ENCODE results near the gene MORN1.
"Not testable (repeated sequence)": the region's sequence is repeated elsewhere in the genome, so short reads cannot be mapped to it uniquely, and the experiment has no call there.

MORN1 gene

DNA sequence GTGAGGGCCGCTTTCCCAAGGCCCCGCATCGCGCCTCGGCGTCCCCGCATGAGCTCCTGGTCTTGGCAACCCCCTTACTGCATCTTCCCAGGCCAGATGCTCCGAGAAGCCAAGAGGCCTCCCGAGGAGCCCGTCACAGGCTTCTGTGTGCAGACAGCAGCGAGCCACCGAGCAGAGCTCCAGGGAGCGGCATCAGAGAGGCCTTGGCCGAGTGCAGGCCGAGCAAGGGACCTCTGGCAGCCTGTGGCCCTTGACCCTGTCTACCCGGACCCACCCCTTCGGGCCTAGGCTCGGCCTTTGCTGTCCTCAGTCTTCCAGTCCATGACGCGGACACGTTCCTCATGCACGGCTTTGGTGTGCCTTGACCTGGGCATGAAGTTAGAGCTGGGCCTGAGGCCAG, 63.5 kb downstream of the MORN1 start:
- H3K4me3 ChIP-seq (ENCODE audit: low read length in 2 of 2), result peak overlapping the region in 1 of 2 donors; percentile 48
- H4K8ac ChIP-seq (ENCODE audit: low read depth, low read length), result no peak overlapping the region
- no peak overlapping the region for H4K91ac ChIP-seq (ENCODE audit: low read depth, low read length, poor library complexity)
- H3K23ac ChIP-seq (ENCODE audit: low read depth, low read length, poor library complexity), result peak overlapping the region; percentile 69
- H3K9me3 ChIP-seq (replicated peaks in 1 of 2; ENCODE audit: control insufficient read depth in 2 of 2, insufficient read depth in 1 of 2, low read depth in 1 of 2, low read length in 2 of 2), result no peaks in the 10 kb centered on the region
- H2BK120ac ChIP-seq (ENCODE audit: low read depth, low read length), result no peak overlapping the region
- peak overlapping the region; percentile 84 for H2AK5ac ChIP-seq (ENCODE audit: low read depth, low read length)
- peaks cover 2% of the 10 kb centered on the region for H3K79me1 ChIP-seq (ENCODE audit: low read depth, low read length)
- no peaks in the 10 kb centered on the region for H3K36me3 ChIP-seq (replicated peaks in 1 of 2; ENCODE audit: control insufficient read depth in 2 of 2, insufficient read depth in 2 of 2, low read length in 2 of 2)
- peak overlapping the region; percentile 73 for H2BK12ac ChIP-seq (ENCODE audit: low read length)
- no peak overlapping the region for H3K14ac ChIP-seq (ENCODE audit: low read length)
- H2AFZ ChIP-seq (ENCODE audit: low read length), result peak overlapping the region; percentile 68
- peak overlapping the region; percentile 91 for H2BK15ac ChIP-seq (ENCODE audit: low read length)
- H3K4me1 ChIP-seq (ENCODE audit: control insufficient read depth in 2 of 2, insufficient read depth in 1 of 2, low read depth in 1 of 2, low read length in 2 of 2), result peaks cover 18 to 28% of the 10 kb centered on the region in 2 donors
- peak overlapping the region; percentile 78 for H2BK5ac ChIP-seq (ENCODE audit: low read length)
- DNase-seq (ENCODE audit: low spot score), result no peak
- H3K9ac ChIP-seq (ENCODE audit: low read depth, low read length, poor library complexity), result no peak overlapping the region
- no peak overlapping the region for H3K4me2 ChIP-seq (ENCODE audit: insufficient read depth, low read length, poor library complexity, severe bottlenecking)
- WGBS, 2 donors (ENCODE audit: extremely low coverage in 2 of 2, insufficient read length in 2 of 2, insufficient replicate concordance in 1 of 2), result no CpG with 5 or more reads among the region's 22 CpGs
- H3K27me3 ChIP-seq (ENCODE audit: control insufficient read depth in 3 of 3, insufficient read depth in 3 of 3, low read depth in 1 of 3, low read length in 3 of 3), result peaks cover 0 to 8% (median 3%) of the 10 kb centered on the region in 3 experiments
- no peak overlapping the region for H3K4ac ChIP-seq (ENCODE audit: low read length)
- H3K18ac ChIP-seq (ENCODE audit: low read length), result peak overlapping the region; percentile 67
- H3K27ac ChIP-seq (replicated peaks; ENCODE audit: low read length), result no peak overlapping the region

DNA sequence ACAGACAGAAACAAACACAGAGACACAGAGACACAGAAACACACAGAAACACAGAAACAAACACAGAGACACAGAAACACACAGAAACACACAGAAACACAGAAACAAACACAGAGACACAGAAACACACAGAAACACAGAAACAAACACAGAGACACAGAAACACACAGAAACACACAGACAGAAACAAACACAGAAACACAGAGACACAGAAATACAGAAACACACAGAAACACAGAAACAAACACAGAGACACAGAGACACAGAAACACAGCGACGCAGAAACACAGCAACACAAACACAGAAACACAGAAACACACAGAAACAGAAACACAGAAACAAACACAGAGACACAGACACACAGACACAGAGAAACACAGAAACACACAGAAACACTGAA, 64.2 kb downstream of the MORN1 start:
- not testable (repeated sequence) for H4K91ac ChIP-seq (ENCODE audit: low read depth, low read length, poor library complexity); H4K8ac ChIP-seq (ENCODE audit: low read depth, low read length); H3K79me1 ChIP-seq (ENCODE audit: low read depth, low read length); H3K23ac ChIP-seq (ENCODE audit: low read depth, low read length, poor library complexity); H3K14ac ChIP-seq (ENCODE audit: low read length); H3K27ac ChIP-seq (replicated peaks; ENCODE audit: low read length); H3K36me3 ChIP-seq (replicated peaks in 1 of 2; ENCODE audit: control insufficient read depth in 2 of 2, insufficient read depth in 2 of 2, low read length in 2 of 2); H3K9ac ChIP-seq (ENCODE audit: low read depth, low read length, poor library complexity); H2BK12ac ChIP-seq (ENCODE audit: low read length); H3K4ac ChIP-seq (ENCODE audit: low read length); H2BK15ac ChIP-seq (ENCODE audit: low read length); H3K18ac ChIP-seq (ENCODE audit: low read length); DNase-seq (ENCODE audit: low spot score); H3K4me2 ChIP-seq (ENCODE audit: insufficient read depth, low read length, poor library complexity, severe bottlenecking); H2BK5ac ChIP-seq (ENCODE audit: low read length); H2BK120ac ChIP-seq (ENCODE audit: low read depth, low read length); H3K9me3 ChIP-seq (replicated peaks in 1 of 2; ENCODE audit: control insufficient read depth in 2 of 2, insufficient read depth in 1 of 2, low read depth in 1 of 2, low read length in 2 of 2); H3K4me3 ChIP-seq (ENCODE audit: low read length in 2 of 2); H3K27me3 ChIP-seq (ENCODE audit: control insufficient read depth in 3 of 3, insufficient read depth in 3 of 3, low read depth in 1 of 3, low read length in 3 of 3)
- WGBS, 2 donors (ENCODE audit: extremely low coverage in 2 of 2, insufficient read length in 2 of 2, insufficient replicate concordance in 1 of 2), result no CpG with 5 or more reads among the region's 2 CpGs
- Histone ChIP-seq H2AFZ (ENCODE audit: low read length) (peak overlapping the region; percentile 68), H3K4me1 (ENCODE audit: control insufficient read depth in 2 of 2, insufficient read depth in 1 of 2, low read depth in 1 of 2, low read length in 2 of 2) (peaks cover 23 to 35% of the 10 kb centered on the region in 2 donors), H2AK5ac (ENCODE audit: low read depth, low read length) (peak overlapping the region; percentile 84)

- no peaks in the 10 kb centered on the region for H3K9me3 ChIP-seq (replicated peaks in 1 of 2; ENCODE audit: control insufficient read depth in 2 of 2, insufficient read depth in 1 of 2, low read depth in 1 of 2, low read length in 2 of 2)
- WGBS, 2 donors (ENCODE audit: extremely low coverage in 2 of 2, insufficient read length in 2 of 2, insufficient replicate concordance in 1 of 2), result no CpG with 5 or more reads among the region's 21 CpGs
Measured at GRCh38 chr1:2326524-2326923, 64.8 kb downstream of the MORN1 start.

DNA sequence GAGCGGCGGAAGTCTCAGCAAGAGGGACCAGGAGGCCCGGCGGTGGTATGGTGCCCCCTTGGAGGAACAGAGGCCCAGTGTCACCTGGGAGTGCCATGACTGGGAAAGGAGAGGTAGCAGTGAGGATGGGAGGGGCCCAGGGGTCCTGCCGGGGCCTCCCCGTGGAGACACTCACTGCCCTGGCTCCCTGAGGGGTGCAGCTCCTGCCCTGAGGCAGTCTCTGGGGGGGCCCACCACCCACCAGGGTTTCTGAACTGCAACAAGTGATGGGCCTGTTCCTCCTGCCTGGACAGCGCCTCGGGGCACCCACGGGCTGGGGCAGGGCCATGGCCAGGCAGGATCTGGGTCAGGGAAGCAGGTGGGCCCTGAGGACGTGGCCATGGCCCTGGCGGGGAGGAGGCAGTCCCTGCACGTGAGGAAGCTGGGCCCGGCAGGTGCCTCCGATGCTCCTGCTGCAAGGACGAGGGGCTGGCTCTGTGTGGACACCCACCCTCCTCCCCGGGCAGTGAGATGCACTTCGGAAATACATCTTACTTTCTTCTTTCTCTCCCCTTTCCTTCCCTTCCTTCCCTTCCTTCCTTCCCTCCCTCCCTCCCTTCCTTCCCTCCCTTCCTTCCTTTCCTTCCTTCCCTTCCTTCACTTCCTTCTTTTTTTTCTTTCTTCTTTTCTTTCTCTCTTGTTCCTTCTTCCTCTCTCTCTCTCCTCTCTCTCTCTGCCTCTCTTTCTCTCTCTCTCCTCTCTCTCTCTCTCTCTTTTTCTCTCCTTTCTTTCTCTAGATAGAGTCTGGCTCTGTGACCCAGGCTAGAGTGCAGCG, 66.6 kb downstream of the MORN1 start:
- H3K27me3 ChIP-seq (ENCODE audit: control insufficient read depth in 3 of 3, insufficient read depth in 3 of 3, low read depth in 1 of 3, low read length in 3 of 3), result peaks cover 0 to 8% (median 3%) of the 10 kb centered on the region in 3 experiments
- DNase-seq (ENCODE audit: low spot score), result no peak
- no peak overlapping the region for H2AFZ ChIP-seq (ENCODE audit: low read length)
- H4K8ac ChIP-seq (ENCODE audit: low read depth, low read length), result no peak overlapping the region
- H3K23ac ChIP-seq (ENCODE audit: low read depth, low read length, poor library complexity), result peak overlapping the region; percentile 91
- no peak overlapping the region for H4K91ac ChIP-seq (ENCODE audit: low read depth, low read length, poor library complexity)
- peak overlapping the region; percentile 90 for H2BK12ac ChIP-seq (ENCODE audit: low read length)
- no peak overlapping the region for H3K4me2 ChIP-seq (ENCODE audit: insufficient read depth, low read length, poor library complexity, severe bottlenecking)
- H3K9ac ChIP-seq (ENCODE audit: low read depth, low read length, poor library complexity), result peak overlapping the region; percentile 21
- H2BK5ac ChIP-seq (ENCODE audit: low read length), result no peak overlapping the region
- H3K4me1 ChIP-seq (ENCODE audit: control insufficient read depth in 2 of 2, insufficient read depth in 1 of 2, low read depth in 1 of 2, low read length in 2 of 2), result peaks cover 27 to 48% of the 10 kb centered on the region in 2 donors
- WGBS, 2 donors (ENCODE audit: extremely low coverage in 2 of 2, insufficient read length in 2 of 2, insufficient replicate concordance in 1 of 2), result no CpG with 5 or more reads among the region's 18 CpGs
- H3K79me1 ChIP-seq (ENCODE audit: low read depth, low read length), result peaks cover 2% of the 10 kb centered on the region
- peak overlapping the region; percentile 82 for H3K14ac ChIP-seq (ENCODE audit: low read length)
- H3K4me3 ChIP-seq (ENCODE audit: low read length in 2 of 2), result no peak overlapping the region
- H3K9me3 ChIP-seq (replicated peaks in 1 of 2; ENCODE audit: control insufficient read depth in 2 of 2, insufficient read depth in 1 of 2, low read depth in 1 of 2, low read length in 2 of 2), result no peaks in the 10 kb centered on the region
- H2AK5ac ChIP-seq (ENCODE audit: low read depth, low read length), result peak overlapping the region; percentile 100
- peak overlapping the region; percentile 76 for H3K4ac ChIP-seq (ENCODE audit: low read length)
- no peak overlapping the region for H3K27ac ChIP-seq (replicated peaks; ENCODE audit: low read length)
- H3K18ac ChIP-seq (ENCODE audit: low read length), result peak overlapping the region; percentile 85
- peak overlapping the region; percentile 100 for H2BK15ac ChIP-seq (ENCODE audit: low read length)
- H3K36me3 ChIP-seq (replicated peaks in 1 of 2; ENCODE audit: control insufficient read depth in 2 of 2, insufficient read depth in 2 of 2, low read length in 2 of 2), result no peaks in the 10 kb centered on the region
- peak overlapping the region; percentile 29 for H2BK120ac ChIP-seq (ENCODE audit: low read depth, low read length)

More at GRCh38 chr1:2326524-2326923, 64.8 kb downstream of the MORN1 start:
- Histone ChIP-seq H4K91ac (ENCODE audit: low read depth, low read length, poor library complexity) (no peak overlapping the region), H3K4me2 (ENCODE audit: insufficient read depth, low read length, poor library complexity, severe bottlenecking) (no peak overlapping the region), H3K4ac (ENCODE audit: low read length) (peak overlapping the region; percentile 79), H3K36me3 (replicated peaks in 1 of 2; ENCODE audit: control insufficient read depth in 2 of 2, insufficient read depth in 2 of 2, low read length in 2 of 2) (no peaks in the 10 kb centered on the region), H2AFZ (ENCODE audit: low read length) (peak overlapping the region; percentile 48), H2BK120ac (ENCODE audit: low read depth, low read length) (no peak overlapping the region), H3K4me3 (ENCODE audit: low read length in 2 of 2) (no peak overlapping the region), H3K14ac (ENCODE audit: low read length) (peak overlapping the region; percentile 49), H4K8ac (ENCODE audit: low read depth, low read length) (no peak overlapping the region), H3K4me1 (ENCODE audit: control insufficient read depth in 2 of 2, insufficient read depth in 1 of 2, low read depth in 1 of 2, low read length in 2 of 2) (peaks cover 28 to 41% of the 10 kb centered on the region in 2 donors), H2AK5ac (ENCODE audit: low read depth, low read length) (peak overlapping the region; percentile 99), H3K23ac (ENCODE audit: low read depth, low read length, poor library complexity) (peak overlapping the region; percentile 14), H2BK15ac (ENCODE audit: low read length) (peak overlapping the region; percentile 97), H3K18ac (ENCODE audit: low read length) (peak overlapping the region; percentile 79), H3K79me1 (ENCODE audit: low read depth, low read length) (peaks cover 2% of the 10 kb centered on the region), H3K27me3 (ENCODE audit: control insufficient read depth in 3 of 3, insufficient read depth in 3 of 3, low read depth in 1 of 3, low read length in 3 of 3) (peaks cover 0 to 8% (median 3%) of the 10 kb centered on the region in 3 experiments), H2BK5ac (ENCODE audit: low read length) (no peak overlapping the region), H2BK12ac (ENCODE audit: low read length) (peak overlapping the region; percentile 93), H3K27ac (replicated peaks; ENCODE audit: low read length) (no peak overlapping the region), H3K9ac (ENCODE audit: low read depth, low read length, poor library complexity) (peak overlapping the region; percentile 92)
- DNase-seq (ENCODE audit: low spot score), result no peak
